H1 (cell line): ENCODE results near the gene MELTF. TPM values are rescaled to one million over a fixed set of nuclear protein-coding genes. Genes with fewer than 3 reads are reported as not detected.

Experiments used
- ASH2L ChIP-seq: fragments of 200-600, 300-600 bp; sonication (generic); IDR thresholded peaks from one replicate; pipeline ENCODE4 v1.7.1; 2017; ENCODE audit warnings: low read length
- TAF7 ChIP-seq: optimal IDR thresholded peaks from 2 replicates; pipeline ENCODE3; 2011; ENCODE audit warnings: low read depth, mild to moderate bottlenecking, inconsistent platforms, low read length, moderate library complexity, borderline replicate concordance
- polyA plus RNA-seq, 7 experiments: library from polyadenylated mRNA; depleted of rRNA in 3 of 7; stranded (reverse) in 5 of 7; unstranded in 2 of 7; fragments of >200 nt in 5 of 7; fragments of 200-250 nt in 2 of 7; gene quantifications; 1 replicate in 5 of 7; 2 replicates in 1 of 7; 4 replicates in 1 of 7; pipeline versions ENCODE4 v1.2.1 to v1.2.3, GENCODE V29; 2011 to 2013; ENCODE audit warnings: missing spikeins in 2 of 7, mixed read lengths in 2 of 7
- total RNA-seq: library from RNA; stranded (reverse); fragmentation: NEBNext Ultra II Directional; extraction: Animal tissue kit (Norgen Biotek cat#: 25700); gene quantifications from 2 replicates; pipeline ENCODE4 v1.2.1, GENCODE V29; 2021

Gene MELTF
- total and polyA plus RNA-seq, 2 of the 8 experiments (the other 6 are each of a cell fraction or from before 2014, with no cell fraction given), result 1.7 to 3.5 TPM

DNA sequence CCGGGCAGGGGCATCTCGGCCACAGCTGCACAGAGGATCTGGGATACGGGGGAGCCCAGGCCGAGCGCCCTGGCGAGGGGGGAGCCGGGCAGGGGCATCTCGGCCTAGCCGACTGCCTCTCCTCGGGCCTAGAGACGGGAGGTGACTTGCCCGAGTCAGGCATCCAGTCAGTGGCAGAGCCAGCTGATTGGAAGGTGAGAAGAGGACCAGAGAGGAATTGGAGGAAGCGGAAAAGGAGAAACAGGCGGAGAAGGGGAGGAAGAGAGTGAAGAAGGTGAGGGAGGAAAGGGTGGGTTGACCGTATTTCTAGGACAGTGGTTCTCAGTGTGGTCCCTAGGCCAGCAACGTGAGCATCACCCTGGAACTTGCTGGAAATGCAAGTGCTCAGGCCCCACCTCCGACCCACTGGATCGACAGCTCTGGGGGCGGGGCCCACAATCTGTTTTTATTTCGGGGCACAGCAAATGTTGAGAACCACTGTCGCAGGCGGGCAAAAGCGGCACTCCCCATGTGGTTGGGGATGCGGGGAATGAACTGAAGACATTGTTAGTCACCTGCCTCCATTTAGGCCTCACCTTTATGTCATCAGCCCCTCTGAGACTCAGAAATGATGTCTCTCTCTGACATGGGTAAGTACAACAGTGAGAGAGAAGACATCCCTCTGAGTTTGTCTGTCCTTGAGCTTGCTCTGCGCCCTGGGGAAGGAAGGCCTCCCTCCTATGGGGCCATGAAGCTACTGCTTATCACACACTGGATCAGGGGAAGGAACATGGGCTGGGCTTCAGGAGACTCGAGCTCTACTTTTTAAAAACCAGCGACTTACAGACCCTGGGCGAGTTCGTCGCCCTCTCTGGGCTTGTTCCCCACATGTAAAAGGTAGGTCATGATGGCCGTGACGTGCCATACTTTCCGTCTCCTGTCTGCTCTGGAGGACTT, 1.0 kb upstream of the MELTF start (continued):
- TF ChIP-seq TAF7, result no peak
- TF ChIP-seq ASH2L, result no peak
